B cell (primary cell): ENCODE data around the gene B3GALNT1. TPM values are rescaled to one million over a fixed set of nuclear protein-coding genes. Genes with fewer than 3 reads are reported as not detected.

Experiments used
- ATAC-seq: fragments of 200-7000 bp; cut with Tn5 transposase; one replicate; pipeline ENCODE4 v1.10.0; 2021; ENCODE audit warnings: low read depth, mild to moderate bottlenecking, moderate number of reproducible peaks, moderate library complexity
- CTCF ChIA-PET: fragments of 350-600 bp; sonication (Branson Sonifier 250); formaldehyde crosslinking; loops from one replicate; lab custom pipeline; 2021; ENCODE audit warnings: antibody characterized with exemption, inconsistent platforms; lab: Charles Lee
- POLR2A ChIA-PET: fragments of 350-600 bp; sonication (Branson Sonifier 250); formaldehyde crosslinking; loops from one replicate; lab custom pipeline; 2021; ENCODE audit warnings: antibody characterized with exemption; lab: Charles Lee
- DNase-seq: peaks from one replicate; pipeline ENCODE4 v3.0.0; 2013
- H2AFZ ChIP-seq: 2 replicates; pipeline ENCODE4 v1.6.1; 2012; ENCODE audit warnings: mild to moderate bottlenecking, low read depth, low read length; ENCODE audit not compliant: insufficient read depth, poor library complexity, severe bottlenecking
- H3K27ac ChIP-seq, 2 donors: 1 replicate in 1 of 2; 2 replicates in 1 of 2; pipeline ENCODE4 v1.5.1; 2012 to 2013; ENCODE audit warnings: low read length in 2 of 2, mild to moderate bottlenecking in 2 of 2, moderate library complexity in 1 of 2
- H3K27me3 ChIP-seq, 4 experiments: fragments of 200-600 bp in 1 of 4; sonication (generic) in 1 of 4; replicated peaks in 1 of 4; 1 replicate in 2 of 4; 2 replicates in 2 of 4; pipeline versions ENCODE4 v1.6.1 to v1.7.0; 2013 to 2016; ENCODE audit warnings: low read length in 3 of 4, mild to moderate bottlenecking in 2 of 4, mixed read lengths in 1 of 4, moderate library complexity in 1 of 4; ENCODE audit not compliant: insufficient read depth in 4 of 4, control insufficient read depth in 3 of 4; ENCODE audit errors: control extremely low read depth in 1 of 4
- H3K36me3 ChIP-seq, 2 experiments: replicated peaks in 1 of 2; 1 replicate in 1 of 2; 2 replicates in 1 of 2; pipeline versions ENCODE4 v1.6.1 to v1.7.1; 2013; ENCODE audit warnings: low read length in 1 of 2; ENCODE audit not compliant: insufficient read depth in 2 of 2, control insufficient read depth in 1 of 2; ENCODE audit errors: control extremely low read depth in 1 of 2, extremely low read depth in 1 of 2
- H3K4me1 ChIP-seq, 2 donors: fragments of 200-600 bp in 1 of 2; sonication (generic) in 1 of 2; 1 replicate in 1 of 2; 2 replicates in 1 of 2; pipeline versions ENCODE4 v1.5.1 to v1.6.1; 2013 to 2017; ENCODE audit warnings: low read length in 2 of 2; ENCODE audit not compliant: control insufficient read depth in 2 of 2, insufficient read depth in 2 of 2
- H3K4me2 ChIP-seq: replicated peaks from 2 replicates; pipeline ENCODE3; 2012; ENCODE audit warnings: mild to moderate bottlenecking, low read depth, low read length; ENCODE audit not compliant: poor library complexity, severe bottlenecking
- H3K4me3 ChIP-seq, 5 experiments: fragments of 200-600 bp in 1 of 5; sonication (generic) in 1 of 5; 1 replicate in 3 of 5; 2 replicates in 2 of 5; pipeline versions ENCODE4 v1.5.1 to v1.7.0; 2011 to 2016; ENCODE audit warnings: low read length in 4 of 5, mild to moderate bottlenecking in 4 of 5, low read depth in 2 of 5, control low read depth in 1 of 5, moderate library complexity in 1 of 5; ENCODE audit not compliant: insufficient read depth in 1 of 5; ENCODE audit errors: control extremely low read depth in 1 of 5, extremely low read depth in 1 of 5
- H3K79me2 ChIP-seq: fragments of 200-600 bp; sonication (generic); one replicate; pipeline ENCODE4 v1.6.0; 2016; ENCODE audit warnings: low read length; ENCODE audit not compliant: control insufficient read depth, insufficient read depth
- H3K9ac ChIP-seq: fragments of 200-600 bp; sonication (generic); 2 replicates; pipeline ENCODE4 v1.6.1; 2017; ENCODE audit warnings: mild to moderate bottlenecking, low read length, moderate library complexity
- H3K9me3 ChIP-seq, 3 donors: one replicate each; pipeline versions ENCODE4 v1.6.1 to v1.7.1; 2013; ENCODE audit warnings: low read length in 2 of 3; ENCODE audit not compliant: control insufficient read depth in 2 of 3, insufficient read depth in 1 of 3; ENCODE audit errors: control extremely low read depth in 1 of 3
- H4K20me1 ChIP-seq: 2 replicates; pipeline ENCODE4 v1.6.0; 2012; ENCODE audit warnings: mild to moderate bottlenecking, low read length; ENCODE audit not compliant: insufficient read depth, control insufficient read depth, poor library complexity, severe bottlenecking
- H3K27ac Mint-ChIP-seq: one replicate; pipeline ENCODE4 v1.8.0; 2021; ENCODE audit warnings: mixed read lengths
- H3K27me3 Mint-ChIP-seq: one replicate; pipeline ENCODE4 v1.8.0; 2021; ENCODE audit warnings: mixed read lengths
- H3K4me1 Mint-ChIP-seq: one replicate; pipeline ENCODE4 v1.8.0; 2021; ENCODE audit warnings: mixed read lengths
- H3K4me3 Mint-ChIP-seq: one replicate; pipeline ENCODE4 v1.8.0; 2021; ENCODE audit warnings: mixed read lengths
- H3K9me3 Mint-ChIP-seq: one replicate; pipeline ENCODE4 v1.8.0; 2022; ENCODE audit warnings: mixed read lengths; ENCODE audit not compliant: insufficient read depth
- EZH2 ChIP-seq: IDR thresholded peaks from 2 replicates; pipeline ENCODE4 v1.6.1; 2012; ENCODE audit warnings: borderline replicate concordance, low read depth, mild to moderate bottlenecking, moderate library complexity, low read length; ENCODE audit not compliant: insufficient read depth, poor library complexity, severe bottlenecking
- WGBS: methylation state at CpG from one replicate; pipeline ENCODE4 v1.1.5; 2013; ENCODE audit warnings: missing lambda C conversion rate; ENCODE audit not compliant: insufficient coverage; 5-methylcytosine and 5-hydroxymethylcytosine counted together
- intact Hi-C: fragments of 100-400 bp; cut with micrococcal nuclease; formaldehyde crosslinking; loops from one replicate; pipeline ENCODE4 v1.10.0; 2022
- polyA plus RNA-seq: library from polyadenylated mRNA; depleted of rRNA; stranded (reverse); fragments of >200 nt; gene quantifications from 2 replicates; pipeline ENCODE4 v1.2.3, GENCODE V29; 2012
- total RNA-seq, 2 donors: library from RNA; stranded (reverse); fragments of 120-200 nt in 1 of 2; gene quantifications; 1 replicate in 1 of 2; 2 replicates in 1 of 2; pipeline versions ENCODE4 v1.2.3 to v1.2.4, GENCODE V29; 2013 to 2022
- TF ChIP-seq, protein P1 (sequence below): fragments of 200-600 bp; IDR thresholded peaks from one replicate; pipeline ENCODE4 v1.8.0; 2022; ENCODE audit warnings: antibody characterized with exemption, mild to moderate bottlenecking

The B3GALNT1 gene
- total and polyA plus RNA-seq, 2 donors (not counting 1 experiment from before 2014, with no cell fraction given), result 0.28 to 6.4 TPM

GRCh38 chr3:161043336-161044035 is 61.7 kb downstream of the B3GALNT1 start:
- WGBS, result 88% methylated on average over 1 of the region's 5 CpGs
- no peak overlapping the region for H3K4me3 ChIP-seq
- no peaks in the 10 kb centered on the region for H4K20me1 ChIP-seq
- DNase-seq (no peak), ATAC-seq (no peak)
- H3K9me3 ChIP-seq, result no peaks in the 10 kb centered on the region
- Mint-ChIP-seq H3K27ac (no peak overlapping the region), H3K4me1 (peaks cover 3% of the 10 kb centered on the region), H3K27me3 (peaks cover 4% of the 10 kb centered on the region), H3K9me3 (no peaks in the 10 kb centered on the region), H3K4me3 (no peak overlapping the region)
- no peaks in the 10 kb centered on the region for H3K4me1 ChIP-seq
- no peaks in the 10 kb centered on the region for H3K79me2 ChIP-seq
- no peak overlapping the region for H2AFZ ChIP-seq
- H3K27me3 ChIP-seq, result no peaks in the 10 kb centered on the region
- ChIA-PET CTCF (no interaction called here), POLR2A (interaction anchor here (0.7 kb wide), 1 partner anchor 11 kb away, joined by 3 read pairs; no protein-coding TSS in a partner anchor)
- no peak overlapping the region for H3K9ac ChIP-seq
- intact Hi-C loops, result no loop called here
- TF ChIP-seq, protein P1, sequence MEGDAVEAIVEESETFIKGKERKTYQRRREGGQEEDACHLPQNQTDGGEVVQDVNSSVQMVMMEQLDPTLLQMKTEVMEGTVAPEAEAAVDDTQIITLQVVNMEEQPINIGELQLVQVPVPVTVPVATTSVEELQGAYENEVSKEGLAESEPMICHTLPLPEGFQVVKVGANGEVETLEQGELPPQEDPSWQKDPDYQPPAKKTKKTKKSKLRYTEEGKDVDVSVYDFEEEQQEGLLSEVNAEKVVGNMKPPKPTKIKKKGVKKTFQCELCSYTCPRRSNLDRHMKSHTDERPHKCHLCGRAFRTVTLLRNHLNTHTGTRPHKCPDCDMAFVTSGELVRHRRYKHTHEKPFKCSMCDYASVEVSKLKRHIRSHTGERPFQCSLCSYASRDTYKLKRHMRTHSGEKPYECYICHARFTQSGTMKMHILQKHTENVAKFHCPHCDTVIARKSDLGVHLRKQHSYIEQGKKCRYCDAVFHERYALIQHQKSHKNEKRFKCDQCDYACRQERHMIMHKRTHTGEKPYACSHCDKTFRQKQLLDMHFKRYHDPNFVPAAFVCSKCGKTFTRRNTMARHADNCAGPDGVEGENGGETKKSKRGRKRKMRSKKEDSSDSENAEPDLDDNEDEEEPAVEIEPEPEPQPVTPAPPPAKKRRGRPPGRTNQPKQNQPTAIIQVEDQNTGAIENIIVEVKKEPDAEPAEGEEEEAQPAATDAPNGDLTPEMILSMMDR, result no peak
- TF ChIP-seq EZH2, result no peak
- no peaks in the 10 kb centered on the region for H3K36me3 ChIP-seq
- H3K27ac ChIP-seq, result no peak overlapping the region
- no peak overlapping the region for H3K4me2 ChIP-seq

DNA sequence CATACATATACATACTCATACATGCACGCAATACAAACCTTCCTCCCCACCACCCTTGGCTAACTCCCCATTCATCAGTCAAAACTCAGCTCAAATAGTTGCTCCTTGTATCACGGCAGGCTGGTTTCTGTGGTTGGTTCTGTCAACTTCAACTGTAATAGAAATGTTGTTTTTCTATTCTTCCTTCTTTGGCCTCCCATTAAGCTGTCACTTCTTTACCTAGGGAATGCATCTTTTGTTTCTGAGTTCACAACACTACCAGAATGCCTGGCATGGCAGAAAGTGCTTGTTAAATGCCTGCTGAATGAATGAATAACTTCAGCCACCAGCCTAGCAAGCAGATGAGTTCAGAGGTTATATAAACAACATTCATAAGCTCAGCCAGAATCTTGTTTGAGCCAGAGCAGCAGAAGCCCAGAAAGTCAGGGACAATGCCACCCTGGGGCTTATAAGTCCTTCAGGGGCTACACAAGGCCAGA is 63.1 kb downstream of the B3GALNT1 start:
- no peak overlapping the region for H2AFZ ChIP-seq
- ATAC-seq (no peak), DNase-seq (no peak)
- H3K27me3 ChIP-seq, result no peaks in the 10 kb centered on the region
- H3K4me1 ChIP-seq, result no peaks in the 10 kb centered on the region
- peaks cover 3% of the 10 kb centered on the region for H3K4me1 Mint-ChIP-seq
- ChIA-PET CTCF (no interaction called here), POLR2A (no interaction called here)
- no peaks in the 10 kb centered on the region for H4K20me1 ChIP-seq
- TF ChIP-seq, protein P1, result no peak
- no peak for TF ChIP-seq EZH2
- intact Hi-C loops, result no loop called here
- H3K27ac ChIP-seq, result no peak overlapping the region
- WGBS, result no CpG with 5 or more reads among the region's 2 CpGs
- H3K9me3 Mint-ChIP-seq, result no peaks in the 10 kb centered on the region
- no peak overlapping the region for H3K4me2 ChIP-seq
- no peaks in the 10 kb centered on the region for H3K79me2 ChIP-seq
- no peak overlapping the region for H3K9ac ChIP-seq
- no peak overlapping the region for H3K27ac Mint-ChIP-seq
- no peak overlapping the region for H3K4me3 Mint-ChIP-seq
- H3K9me3 ChIP-seq, result no peaks in the 10 kb centered on the region
- no peak overlapping the region for H3K4me3 ChIP-seq
- H3K36me3 ChIP-seq, result no peaks in the 10 kb centered on the region
- peaks cover 4% of the 10 kb centered on the region for H3K27me3 Mint-ChIP-seq
